ENCODE results near the gene EPO.
A peak's percentile ranks its signal among the peaks of the same experiment; 100 is the strongest.

EPO gene

DNA sequence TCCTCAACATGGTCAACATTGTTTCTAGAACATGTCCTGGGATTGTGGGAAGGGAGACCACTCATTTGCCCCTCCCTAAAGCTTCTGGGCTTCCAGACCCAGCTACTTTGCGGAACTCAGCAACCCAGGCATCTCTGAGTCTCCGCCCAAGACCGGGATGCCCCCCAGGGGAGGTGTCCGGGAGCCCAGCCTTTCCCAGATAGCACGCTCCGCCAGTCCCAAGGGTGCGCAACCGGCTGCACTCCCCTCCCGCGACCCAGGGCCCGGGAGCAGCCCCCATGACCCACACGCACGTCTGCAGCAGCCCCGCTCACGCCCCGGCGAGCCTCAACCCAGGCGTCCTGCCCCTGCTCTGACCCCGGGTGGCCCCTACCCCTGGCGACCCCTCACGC, at the start of gene EPO:
EPO (plus strand) TSS at position 190 of the 392 bp plus-strand sequence. CDS start 513 bp downstream, outside the sequence.
- no peak for DNase-seq (ENCODE audit: low spot score)

GRCh38 chr7:100671353-100672327, 48.6 kb upstream of the EPO start:
- no peak for DNase-seq (ENCODE audit: low spot score)

DNA sequence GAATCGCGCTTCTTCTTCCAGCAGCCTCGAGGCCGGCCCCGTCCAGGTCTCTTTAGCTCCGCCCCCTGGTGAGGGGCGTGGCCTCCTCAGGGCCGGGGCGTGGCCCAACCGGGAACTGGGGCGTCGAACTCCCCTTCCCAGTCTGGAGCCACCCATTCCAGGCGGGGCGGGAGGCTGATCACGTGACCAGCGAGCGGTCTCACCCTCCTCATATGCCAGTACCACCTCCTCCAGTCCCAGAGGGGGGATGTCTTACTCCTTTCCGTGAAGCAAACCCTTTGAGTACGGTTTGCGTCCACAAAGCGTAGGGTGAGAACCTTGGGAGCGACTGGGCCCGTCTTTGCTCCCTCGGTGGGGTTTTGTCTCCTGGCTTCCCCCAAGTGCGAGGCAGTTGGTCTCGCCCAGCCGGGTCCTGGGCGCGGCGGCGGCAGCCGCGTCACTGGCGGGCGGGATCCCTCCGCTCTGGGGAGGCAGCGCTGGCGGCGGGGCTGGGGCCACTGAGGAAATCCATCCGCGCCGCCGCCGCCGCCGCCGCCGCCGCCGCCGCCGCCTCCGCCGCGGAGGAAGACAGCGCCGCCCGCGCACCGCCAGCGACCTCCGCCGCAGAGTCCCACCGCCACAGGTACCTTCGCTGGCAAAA, 46.8 kb upstream of the EPO start, which contains the start of gene GNB2:
GNB2 (plus strand) TSS at position 439 of the 640 bp plus-strand sequence. CDS start 2,526 bp downstream, outside the sequence.
- DNase-seq (ENCODE audit: low spot score) = peak; percentile 98

- no peak for DNase-seq (ENCODE audit: low spot score)
Observed at GRCh38 chr7:100673942-100674410, 46.3 kb upstream of the EPO start.

DNA sequence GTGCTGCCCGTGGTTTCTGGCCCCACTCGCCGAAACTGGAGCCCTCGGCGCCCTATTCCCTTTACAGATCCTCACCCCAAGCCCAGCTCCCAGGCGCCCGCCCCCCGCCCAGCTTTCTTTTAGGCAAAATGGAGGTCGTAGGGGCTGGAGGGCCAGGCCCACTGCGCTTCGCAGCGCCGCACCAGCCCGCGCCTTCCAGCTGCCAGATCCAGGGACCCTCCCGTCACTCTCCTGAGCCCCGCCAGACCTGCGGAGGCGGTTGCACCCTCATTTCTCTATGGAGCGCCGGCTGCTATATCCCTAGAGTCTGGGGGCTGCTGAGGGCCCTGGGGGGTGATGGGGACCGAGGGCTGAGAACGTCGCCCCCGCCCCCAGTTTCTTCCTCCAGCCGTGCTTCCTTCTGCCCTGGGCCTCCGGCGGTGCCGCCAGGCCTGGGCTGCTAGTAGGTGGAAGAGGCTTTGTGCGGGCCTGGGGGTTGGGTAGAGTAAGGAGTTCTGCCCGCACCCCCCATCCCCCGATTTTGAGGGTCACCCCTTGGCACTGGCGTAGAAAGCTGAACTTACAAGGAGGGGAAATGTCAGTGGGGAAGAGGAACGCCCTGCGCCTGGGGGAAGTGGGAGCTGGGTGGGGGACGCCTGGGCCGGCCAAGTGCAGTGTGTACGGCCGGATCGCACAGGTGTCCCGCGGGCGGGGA, 45.7 kb upstream of the EPO start:
- no peak for DNase-seq (ENCODE audit: low spot score)

GRCh38 chr7:100675105-100675451, 45.2 kb upstream of the EPO start:
- DNase-seq (ENCODE audit: low spot score) = no peak

DNA sequence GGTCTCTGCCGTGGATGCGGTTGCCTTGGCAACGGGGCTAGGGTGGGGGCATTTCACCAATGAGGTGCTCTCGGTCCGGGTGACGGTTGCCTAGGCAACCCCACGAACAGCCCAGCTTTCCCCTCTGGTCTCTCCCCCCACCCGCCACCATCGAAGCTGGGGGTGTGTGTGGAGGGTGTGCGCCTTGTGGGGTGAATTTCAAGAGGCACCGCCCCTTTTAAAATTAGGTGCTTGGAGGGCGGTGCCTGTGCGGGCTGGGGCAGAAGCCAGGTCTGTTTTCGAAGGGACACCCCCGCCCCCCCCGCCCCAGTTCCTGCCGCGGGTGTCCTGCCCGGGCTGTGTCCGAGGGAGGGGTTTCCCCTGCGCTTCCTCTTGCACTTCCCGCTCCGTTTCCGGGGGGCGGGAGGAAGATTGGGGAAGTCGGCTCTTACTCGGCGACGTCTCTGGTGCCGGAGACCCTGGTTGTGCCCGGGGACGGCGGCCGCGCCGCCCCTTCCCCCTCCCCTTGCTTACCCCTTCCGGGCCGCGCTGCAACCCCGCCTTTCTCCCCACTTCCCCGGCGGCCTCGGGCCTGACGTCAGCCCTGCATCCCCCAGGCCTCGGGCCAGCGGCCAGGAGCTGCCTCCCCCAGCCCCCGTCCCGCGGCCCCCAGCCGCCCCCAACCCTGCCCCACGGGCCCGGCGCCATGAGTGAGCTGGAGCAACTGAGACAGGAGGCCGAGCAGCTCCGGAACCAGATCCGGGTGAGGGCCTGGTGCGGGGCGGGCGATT, 44.5 kb upstream of the EPO start:
- peak; percentile 71 for DNase-seq (ENCODE audit: low spot score)

GRCh38 chr7:100676501-100677306, 43.6 kb upstream of the EPO start:
- no peak for DNase-seq (ENCODE audit: low spot score)

DNA sequence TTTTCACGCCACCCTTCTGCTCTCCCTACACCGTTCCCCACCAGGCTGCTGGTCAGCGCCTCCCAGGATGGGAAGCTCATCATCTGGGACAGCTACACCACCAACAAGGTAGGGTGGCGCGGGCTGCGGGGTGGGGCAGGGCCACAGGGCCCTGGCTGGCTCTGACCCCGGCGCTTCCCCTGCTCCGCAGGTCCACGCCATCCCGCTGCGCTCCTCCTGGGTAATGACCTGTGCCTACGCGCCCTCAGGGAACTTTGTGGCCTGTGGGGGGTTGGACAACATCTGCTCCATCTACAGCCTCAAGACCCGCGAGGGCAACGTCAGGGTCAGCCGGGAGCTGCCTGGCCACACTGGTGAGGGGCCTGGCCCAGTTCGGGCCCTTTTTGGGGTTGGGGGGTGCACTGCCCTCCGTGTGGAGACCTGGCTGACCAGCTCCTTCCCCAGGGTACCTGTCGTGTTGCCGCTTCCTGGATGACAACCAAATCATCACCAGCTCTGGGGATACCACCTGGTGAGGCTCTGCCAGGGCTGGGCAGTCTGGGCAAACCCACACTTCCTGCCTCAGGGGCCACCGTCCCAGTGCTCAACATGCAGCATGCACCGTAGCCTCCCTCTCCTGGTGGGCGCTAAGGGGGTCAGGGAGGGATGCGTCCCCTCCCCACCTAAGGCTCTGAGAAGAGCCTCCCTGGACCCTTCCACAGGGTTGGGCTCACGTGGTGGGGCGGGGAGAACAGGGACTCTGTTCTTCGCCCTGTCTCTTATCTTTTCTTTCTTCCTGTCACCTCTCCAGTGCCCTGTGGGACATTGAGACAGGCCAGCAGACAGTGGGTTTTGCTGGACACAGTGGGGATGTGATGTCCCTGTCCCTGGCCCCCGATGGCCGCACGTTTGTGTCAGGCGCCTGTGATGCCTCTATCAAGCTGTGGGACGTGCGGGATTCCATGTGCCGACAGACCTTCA, 42.7 kb upstream of the EPO start:
- DNase-seq (ENCODE audit: low spot score) = no peak

GRCh38 chr7:100678291-100678984, 41.8 kb upstream of the EPO start:
- no peak for DNase-seq (ENCODE audit: low spot score)

GRCh38 chr7:100679129-100679926, 40.9 kb upstream of the EPO start:
- no peak for DNase-seq (ENCODE audit: low spot score)

GRCh38 chr7:100679927-100680575, 40.2 kb upstream of the EPO start:
- no peak for DNase-seq (ENCODE audit: low spot score)

DNA sequence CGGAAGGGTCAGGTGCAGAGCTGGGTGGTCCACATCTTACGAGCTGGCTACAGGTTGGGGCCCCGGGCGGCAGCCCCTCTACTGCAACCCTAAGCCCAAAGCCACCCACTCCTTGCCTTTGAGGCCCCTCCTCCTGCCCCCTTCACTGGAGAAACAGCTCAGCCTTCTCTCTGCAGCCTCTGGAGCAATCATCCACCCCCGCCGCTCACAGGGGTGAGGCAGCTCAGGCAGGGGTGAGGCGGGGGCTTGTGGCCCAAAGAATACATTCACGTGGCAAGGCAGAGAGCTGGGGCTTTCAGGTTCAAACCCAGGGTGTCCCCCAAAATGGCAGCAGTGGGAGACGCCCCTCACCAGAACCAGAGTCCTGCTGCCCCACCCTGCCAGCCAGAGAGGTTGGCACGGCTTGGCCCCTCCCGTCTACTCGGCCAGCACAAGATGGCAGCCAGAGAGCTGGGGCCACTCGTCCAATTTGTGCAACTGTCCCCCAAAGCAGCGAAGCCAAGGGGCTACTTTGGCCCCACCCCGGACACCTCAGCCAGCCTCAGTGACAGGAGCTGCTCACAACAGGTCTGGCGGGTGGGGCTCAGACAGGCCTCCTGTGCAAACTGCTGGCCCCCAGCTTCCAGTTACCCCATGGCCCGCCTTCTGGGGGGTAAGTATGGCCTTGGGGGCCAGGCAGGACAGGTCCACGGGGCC, 39.5 kb upstream of the EPO start:
- DNase-seq (ENCODE audit: low spot score) = no peak

DNA sequence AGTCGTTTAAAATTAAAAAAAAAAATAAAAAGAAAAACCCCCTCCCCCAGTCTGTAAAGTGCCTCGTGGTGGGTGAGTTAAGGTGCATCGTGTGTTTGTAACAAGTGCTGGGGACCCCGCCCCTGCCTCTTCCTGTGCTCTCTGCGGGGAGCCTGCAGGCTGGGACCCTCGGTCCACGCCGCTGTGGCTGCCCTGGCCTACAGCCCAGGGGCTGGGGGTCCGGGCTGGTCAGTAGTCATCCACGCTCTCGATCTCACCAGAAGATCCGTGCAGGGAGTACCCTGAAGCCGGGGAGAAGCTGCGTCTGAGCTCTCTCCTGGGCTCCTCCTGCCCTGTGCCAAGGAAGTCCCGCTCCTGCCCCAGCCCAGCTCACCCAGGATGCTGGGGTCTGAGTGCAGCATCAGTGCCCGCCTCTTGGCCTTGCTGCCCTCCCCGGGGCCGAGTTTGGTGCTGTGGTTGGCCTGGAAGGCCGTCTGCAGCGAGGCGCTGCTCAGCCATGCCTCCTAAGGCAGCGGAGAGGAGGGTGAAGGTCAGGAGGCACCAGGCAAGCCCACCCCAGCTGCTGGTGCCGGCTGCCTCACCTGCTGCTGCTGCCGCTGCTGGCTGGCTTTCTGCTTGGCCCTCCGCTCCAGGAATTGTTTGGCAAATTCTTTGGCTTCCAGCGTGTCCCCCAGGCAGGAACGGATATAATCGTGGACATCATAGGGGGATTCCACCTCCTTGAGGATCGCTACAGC, 38.6 kb upstream of the EPO start:
- DNase-seq (ENCODE audit: low spot score) = no peak

GRCh38 chr7:100682228-100682741, 38.0 kb upstream of the EPO start:
- DNase-seq (ENCODE audit: low spot score) = no peak
